NCI-H345 treated with DMSO at 0.1 percent for 48 hours (cell line): ENCODE results near the gene NDUFS6.
"Not testable (repeated sequence)": the region's sequence is repeated elsewhere in the genome, so short reads cannot be mapped to it uniquely, and the experiment has no call there.

Source experiments
- DNase-seq: peaks from one replicate; lab custom pipeline; 2025; ENCODE audit not compliant: unreplicated experiment; lab: John Stamatoyannopoulos, UW

Gene NDUFS6

DNA sequence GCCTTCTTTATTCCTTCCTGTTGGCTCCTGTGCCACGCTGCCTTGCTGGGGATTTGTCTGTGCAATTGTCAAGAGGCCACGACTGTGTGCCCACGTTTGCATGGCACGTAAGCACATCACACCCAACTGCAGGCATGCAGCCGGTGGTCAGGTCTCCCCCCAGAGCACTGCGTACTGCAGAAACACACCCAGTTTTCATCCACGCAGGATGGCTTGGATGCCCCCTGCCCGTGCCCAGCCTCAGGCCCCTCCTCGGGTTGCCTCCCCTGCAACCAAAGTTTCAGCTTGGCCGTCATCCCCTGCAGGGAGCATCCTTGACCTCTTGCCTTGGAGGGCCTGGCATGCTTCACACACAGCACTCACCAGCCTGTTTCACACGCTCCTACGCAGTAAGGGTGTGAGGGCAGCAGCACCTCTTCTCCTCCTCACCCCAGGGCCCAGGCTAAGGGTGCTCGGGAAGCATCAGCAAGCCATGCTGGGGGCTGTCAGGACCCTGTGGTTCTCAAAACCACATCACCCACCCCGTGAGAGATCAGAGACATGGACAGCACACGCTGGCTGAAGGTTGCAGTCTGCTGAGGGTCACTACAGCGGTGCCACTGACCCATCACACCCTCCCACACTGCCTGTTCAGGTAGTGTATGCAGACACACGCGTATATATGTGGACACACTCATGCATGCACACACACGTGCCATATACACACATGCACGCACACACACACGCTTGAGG lies 4.7 kb upstream of the NDUFS6 start:
- no peak for DNase-seq

GRCh38 chr5:1797103-1797800 lies 4.0 kb upstream of the NDUFS6 start:
- no peak for DNase-seq

DNA sequence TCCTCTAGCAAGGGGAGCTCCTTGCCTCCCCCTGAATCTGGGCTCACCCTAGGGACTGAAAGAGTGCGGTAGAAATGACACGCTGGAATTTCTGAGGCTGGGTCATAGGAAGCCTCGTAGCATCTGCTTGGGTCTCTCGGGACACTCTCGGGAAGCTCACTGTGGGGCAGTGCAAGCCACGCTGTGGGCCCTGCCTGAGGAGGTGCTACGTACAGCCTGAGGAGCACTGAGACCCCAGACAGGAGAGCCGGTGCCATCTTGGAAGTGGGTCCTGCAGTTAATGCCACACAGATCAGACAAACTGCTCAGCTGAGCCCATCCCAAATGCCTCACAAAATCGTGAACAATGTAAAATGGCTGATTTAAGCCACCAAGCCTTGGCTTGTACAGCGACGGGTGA lies 3.4 kb upstream of the NDUFS6 start:
- no peak for DNase-seq

DNA sequence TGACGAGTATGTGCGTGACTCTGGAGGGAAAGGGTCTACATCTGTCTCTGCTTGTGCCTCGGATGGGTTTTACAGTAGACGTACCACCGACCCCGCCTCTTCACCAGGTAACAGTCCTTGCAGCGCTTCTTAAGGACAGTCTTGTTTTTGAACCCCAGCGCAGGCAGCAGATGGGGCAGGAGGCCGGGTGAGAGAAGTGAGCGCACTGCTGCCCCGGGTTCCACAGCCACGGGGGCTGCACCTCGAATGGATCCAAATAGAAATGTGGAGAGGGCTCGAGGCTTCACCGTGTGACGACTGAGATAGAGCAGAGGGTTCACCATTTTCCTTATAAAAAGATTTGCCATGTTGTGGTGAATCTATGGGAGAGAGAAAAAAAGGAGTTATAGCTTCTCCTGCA lies 2.6 kb upstream of the NDUFS6 start:
- DNase-seq = not testable (repeated sequence)

- no peak for DNase-seq
Measured at GRCh38 chr5:1799110-1799601, 2.1 kb upstream of the NDUFS6 start.

GRCh38 chr5:1799602-1800471 lies 1.4 kb upstream of the NDUFS6 start, which contains the start of gene MRPL36:
Gene MRPL36 (minus strand): TSS chr5:1799837. CDS start chr5:1798935, 902 bp downstream.
- peak; percentile 79 for DNase-seq

DNA sequence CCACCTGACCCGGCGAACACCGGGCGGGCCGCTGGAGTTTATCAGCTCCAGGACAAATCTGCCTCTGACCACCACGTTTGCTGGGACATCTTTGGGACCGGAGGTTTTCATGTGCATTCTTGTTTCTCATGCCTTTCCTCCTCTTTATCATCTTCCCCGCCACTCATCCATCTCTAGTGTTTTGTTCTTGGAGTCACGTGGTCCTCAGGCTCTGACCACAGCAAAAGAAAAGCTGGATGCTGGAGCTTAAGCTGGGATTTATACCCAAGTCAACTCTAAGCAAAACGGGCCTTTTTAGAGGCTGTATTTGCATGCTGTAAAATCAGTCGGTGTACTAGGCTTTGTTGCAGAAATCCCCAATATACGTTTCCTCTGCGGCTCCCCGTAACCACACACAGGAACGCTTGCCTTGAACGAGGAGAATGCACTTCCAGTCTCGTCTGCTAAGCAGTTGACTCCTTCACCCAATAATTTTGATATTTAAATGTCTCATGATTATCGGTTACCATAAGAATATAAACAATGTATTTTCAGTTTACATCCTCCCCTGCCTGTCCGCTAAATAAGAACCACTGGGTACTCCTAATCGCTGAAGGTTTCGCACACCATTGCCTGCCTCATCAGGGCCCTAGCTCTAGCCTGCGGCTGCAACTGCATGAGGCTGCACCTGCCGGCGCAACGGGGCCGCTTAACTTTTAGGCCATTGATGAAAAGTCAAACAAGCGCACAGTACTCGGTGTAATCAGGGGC lies 560 bp upstream of the NDUFS6 start:
- peak; percentile 79 for DNase-seq

DNA sequence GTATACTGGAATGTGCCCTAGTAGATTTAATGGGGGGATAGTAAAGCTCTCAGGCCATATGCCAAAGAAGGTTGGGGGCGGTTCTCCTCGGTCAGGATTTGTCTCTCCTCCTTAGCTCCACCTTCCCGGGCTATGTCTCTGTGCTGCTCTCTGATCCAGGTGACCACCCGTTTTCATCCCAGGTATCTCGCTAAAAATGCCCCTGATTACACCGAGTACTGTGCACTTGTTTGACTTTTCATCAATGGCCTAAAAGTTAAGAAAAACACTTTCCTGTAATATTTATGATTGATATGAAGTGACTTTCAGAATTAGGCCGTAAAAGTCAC lies 724 bp downstream of the NDUFS6 start:
- no peak for DNase-seq

DNA sequence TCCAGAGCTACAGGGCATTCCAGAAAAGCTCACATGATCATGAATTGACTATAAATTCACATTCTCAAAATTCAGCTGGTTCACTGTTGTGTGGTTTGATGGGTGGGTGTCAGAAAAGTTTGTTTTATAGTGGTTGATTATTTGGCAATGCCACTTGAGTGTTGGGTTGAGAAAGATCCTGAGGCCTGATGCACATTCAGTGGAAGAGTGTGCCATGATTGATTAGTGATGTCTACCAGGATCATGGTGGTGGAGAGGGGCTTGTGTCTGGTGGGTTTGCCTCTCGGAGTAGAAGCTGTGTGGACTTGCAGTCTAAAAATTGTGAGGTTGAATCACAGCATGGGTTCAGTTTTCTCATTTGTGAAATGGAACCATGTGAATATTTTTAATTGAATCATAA lies 2.0 kb downstream of the NDUFS6 start:
- no peak for DNase-seq

DNA sequence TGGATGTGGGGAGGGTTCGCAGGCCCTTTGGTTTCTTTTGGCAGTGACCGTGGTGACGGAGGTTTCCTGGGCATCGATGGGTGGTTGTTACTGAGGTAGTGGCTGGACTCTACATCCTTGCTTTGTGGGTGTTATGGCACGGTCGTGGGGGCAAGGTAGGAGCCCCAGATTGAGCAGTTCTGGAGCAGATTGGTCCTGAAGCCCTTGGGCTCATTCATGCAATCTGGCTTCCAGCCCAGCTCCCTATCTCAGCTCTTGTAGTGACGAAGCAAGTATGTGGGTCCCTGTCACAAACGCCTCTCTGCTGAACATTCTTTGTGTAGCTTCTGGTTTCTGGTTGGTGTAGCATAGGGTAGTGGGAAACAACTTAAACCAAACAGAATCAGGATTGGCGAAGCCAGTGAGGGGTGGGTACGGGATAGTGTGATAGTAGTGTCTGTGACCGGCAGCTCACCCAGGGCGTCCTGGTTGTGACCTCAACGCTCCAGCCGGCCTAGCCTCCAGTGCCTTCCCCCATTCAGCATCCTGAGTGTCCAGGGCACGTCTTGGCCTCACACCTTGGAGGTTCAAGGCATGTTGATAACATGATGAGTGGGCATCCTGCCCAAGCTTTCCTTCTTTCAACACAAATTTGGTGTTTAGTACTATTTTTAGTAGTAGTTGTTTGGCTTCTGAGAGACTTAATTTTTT lies 2.9 kb downstream of the NDUFS6 start:
- no peak for DNase-seq

DNA sequence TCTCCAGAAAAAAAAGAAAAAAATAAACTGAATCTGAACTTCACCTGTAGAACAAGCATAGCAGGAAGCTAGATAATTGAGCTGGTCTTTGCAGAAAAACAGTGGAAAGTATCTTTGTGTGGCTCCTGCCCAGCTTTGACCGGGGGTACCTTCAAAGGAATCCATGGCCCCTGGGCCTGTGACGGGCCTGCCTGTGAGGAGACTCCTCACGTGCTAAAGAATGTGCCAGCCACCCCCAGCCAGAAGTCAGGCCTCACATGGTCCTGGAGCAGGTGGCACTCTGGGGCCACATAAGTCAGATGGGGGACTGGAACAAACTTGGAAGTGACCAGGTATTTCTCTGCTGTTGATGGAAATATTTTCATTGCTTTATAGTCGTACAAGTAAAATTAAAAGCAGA lies 4.1 kb downstream of the NDUFS6 start:
- DNase-seq = no peak

DNA sequence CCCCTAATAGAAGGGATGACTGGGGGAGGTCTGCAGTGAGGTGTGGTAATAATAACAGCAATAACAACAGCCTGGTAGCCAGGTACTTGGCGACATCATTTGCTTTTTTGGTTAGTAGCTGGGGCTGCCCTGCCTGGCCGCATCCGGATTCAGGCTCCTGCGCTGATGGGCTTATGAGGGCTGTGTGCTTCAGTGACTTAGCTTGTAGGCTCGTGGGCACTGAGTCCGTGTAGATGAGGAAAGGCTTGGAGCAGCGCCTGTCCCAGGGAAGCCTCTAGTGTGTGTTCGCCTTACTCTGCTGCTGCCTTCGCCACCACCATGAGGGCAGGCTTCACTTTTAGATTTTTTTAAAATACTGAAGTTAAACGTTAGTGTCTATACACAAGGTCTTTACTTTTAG lies 4.5 kb downstream of the NDUFS6 start:
- DNase-seq = no peak

- DNase-seq = no peak
Measured at GRCh38 chr5:1806199-1806598, 5.0 kb downstream of the NDUFS6 start.

DNA sequence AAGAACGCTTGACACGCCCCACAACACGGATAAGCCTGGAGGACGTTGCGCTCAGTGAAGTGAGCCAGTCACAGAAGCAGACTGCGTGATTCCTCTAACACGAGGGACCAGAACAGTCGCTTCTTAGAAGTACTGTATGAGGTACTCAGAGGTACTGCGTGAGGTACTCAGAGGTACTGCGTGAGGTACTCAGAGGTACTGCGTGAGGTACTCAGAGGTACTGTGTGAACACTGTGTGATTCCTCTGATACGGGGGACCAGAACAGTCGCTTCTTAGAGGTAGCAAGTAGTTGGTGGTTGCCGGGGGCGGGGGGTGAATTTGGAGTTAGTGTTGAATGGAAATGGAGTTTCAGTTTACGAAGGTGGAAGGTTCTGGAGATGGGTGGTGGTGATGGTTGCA lies 5.8 kb downstream of the NDUFS6 start:
- no peak for DNase-seq

GRCh38 chr5:1807451-1808185 lies 6.4 kb downstream of the NDUFS6 start:
- no peak for DNase-seq

DNA sequence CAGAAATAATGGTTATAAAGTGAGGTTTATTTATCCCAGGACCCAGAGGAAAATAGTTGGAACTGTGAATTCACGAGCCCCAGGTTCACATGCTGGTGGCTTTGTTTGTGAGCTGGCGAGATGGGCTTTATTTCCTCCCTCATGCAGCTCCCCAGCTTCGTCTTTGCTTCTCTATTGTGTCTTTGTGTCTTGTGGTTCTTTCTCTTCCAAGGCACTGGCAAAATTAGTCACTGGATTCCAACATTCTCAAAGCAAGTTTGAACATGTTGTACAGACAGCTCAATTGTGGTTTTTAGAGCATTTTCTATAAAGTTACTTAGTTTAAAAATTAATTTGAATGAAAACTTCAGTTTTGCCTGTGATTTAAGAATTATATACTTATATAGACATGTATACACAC lies 7.2 kb downstream of the NDUFS6 start:
- no peak for DNase-seq

- DNase-seq = no peak
Measured at GRCh38 chr5:1809416-1810035, 8.3 kb downstream of the NDUFS6 start.

DNA sequence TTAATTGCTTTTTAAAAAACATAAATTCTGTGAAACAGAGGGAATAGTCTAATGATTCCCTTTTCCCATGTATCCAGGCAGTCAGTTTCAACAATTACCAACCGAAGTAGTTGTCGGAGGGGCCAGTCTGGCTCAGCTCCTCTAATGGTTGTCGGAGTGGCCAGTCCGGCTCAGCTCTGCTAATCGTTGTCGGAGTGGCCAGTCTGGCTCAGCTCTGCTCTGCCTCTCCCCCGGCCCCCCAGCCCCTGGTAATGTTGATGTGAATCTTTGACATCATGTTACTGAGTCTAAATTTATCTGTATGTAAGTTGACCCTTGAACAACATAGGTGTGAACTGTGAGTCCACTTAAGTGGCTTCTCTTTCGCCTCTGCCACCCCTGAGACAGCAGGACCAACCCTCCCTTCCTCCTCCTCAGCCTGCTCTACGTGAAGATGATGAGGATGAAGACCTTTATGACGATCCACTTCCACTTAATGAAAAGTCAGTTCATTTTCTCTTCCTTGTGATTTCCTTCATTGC lies 9.4 kb downstream of the NDUFS6 start:
- DNase-seq = no peak
